Activated CD4-positive, alpha-beta T cell treated with anti-CD3 and anti-CD28 coated beads, Interleukin-2, amount 50 U/mL, for 48 hours (primary cell): Measurements from ENCODE around the gene ATP1A2.

Experiments used
- DNase-seq, 2 experiments: peaks; one replicate each; pipeline ENCODE4 v3.0.0-alpha.2; 2020

The ATP1A2 gene

GRCh38 chr1:160085686-160086455, 29.7 kb upstream of the ATP1A2 start:
- peak; percentile 83 to 87 for DNase-seq

- no peak for DNase-seq
These were observed 29.1 kb upstream of the ATP1A2 start for GRCh38 chr1:160086456-160086892.

DNA sequence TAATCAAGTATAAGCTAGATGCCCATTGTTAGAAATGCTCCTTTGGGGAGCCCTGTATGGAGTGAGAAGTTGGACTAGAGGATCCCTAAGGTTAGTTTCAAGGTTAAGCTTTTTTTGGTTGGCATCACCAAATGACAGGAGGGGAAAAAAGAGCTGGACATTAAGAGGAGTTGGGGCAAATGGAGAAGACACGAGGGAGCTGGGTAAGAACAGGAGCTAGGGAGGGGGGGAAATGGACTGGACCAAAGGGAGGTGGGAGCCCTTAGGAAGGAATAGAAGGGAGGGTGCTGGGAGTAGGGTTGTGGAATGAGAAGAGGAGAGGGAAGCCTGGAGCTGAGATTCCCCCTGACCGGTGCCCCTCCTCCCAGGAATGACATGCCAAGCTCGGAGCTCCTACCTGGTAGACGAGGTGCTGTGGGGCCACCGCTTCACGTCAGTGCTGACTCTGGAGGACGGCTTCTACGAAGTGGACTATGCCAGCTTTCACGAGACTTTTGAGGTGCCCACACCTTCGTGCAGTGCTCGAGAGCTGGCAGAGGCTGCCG, 28.4 kb upstream of the ATP1A2 start:
- no peak for DNase-seq

- no peak for DNase-seq
These were observed 25.7 kb upstream of the ATP1A2 start for GRCh38 chr1:160089883-160090282.

DNA sequence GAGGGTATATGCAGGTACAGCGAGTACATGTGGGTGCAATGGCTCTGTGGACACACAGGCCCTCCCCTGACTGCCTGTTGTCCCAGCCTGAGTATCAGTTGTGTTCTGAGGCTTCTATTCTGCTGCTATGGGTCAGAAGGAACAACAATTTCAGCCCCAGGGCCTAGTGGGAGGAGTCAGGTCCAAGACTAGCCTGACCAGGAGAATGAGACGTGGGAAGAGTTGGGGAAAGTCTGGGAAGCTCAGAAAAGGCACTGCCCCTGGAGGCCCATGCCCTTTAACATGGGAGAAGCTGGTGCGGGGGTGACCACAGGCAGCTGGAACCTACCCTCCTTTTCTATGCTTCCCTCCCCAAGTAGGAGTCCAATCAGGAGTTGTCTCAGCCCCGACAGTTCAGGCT, 24.8 kb upstream of the ATP1A2 start:
- no peak for DNase-seq

DNA sequence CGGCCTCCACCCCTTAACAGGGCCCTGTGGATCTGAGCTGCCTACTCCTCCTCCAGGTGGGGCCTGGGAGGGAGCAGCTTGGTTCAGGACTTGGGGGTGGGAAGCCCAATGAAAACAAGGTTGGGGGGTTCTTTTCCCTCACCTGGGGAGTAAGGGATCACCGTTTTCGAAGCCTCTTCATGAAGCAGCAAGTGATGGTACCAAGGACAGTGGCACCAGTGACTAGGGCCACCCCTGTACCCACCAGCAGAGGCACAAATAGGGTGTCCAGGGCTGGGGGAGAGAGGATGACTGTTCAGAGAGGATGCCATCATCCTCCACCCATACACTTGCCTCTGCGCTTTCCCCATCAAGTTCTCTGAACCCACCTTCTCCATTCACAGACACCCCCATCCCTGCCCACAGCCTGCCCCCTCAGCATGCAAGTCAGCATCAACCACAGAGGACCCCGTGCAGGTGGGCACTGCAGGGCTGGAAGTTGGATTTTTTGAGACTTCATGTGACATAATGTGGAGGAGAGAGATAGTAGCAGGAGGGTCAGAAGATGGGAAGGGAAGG, 23.8 kb upstream of the ATP1A2 start:
- DNase-seq = no peak

DNA sequence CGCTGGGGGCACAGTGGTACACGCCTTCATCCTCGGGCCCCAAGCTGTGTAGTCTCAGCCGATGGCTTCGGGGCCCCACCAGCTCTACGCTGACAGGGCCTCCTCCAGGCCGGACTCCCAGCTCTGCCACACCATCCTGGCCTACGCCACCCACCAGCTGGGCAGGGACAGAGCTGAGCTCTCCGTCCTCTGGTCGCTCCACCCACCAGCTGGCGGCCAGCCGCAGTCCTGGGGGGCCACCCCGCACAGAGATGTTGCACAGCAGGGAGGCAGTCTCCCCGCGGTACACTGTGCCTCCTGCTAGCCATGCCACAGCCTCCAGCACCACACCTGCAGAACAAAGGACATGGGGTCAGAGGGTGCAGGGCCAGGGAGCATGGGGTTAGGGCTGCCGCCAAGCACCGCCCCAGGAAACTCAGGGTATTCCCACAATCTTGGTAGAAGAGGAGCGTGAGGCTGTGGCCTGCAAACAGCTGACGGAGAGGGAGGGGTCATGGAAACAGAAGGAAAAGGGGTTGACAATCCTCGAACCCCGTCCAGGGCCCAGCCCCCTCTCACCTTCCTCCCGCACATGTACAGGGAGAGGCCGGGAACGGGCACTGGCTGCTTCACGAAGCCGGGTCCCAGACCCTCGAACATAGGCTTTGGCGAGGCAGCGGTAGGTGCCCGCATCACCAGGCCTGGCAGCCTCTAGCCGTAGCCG, 23.0 kb upstream of the ATP1A2 start:
- no peak for DNase-seq

DNA sequence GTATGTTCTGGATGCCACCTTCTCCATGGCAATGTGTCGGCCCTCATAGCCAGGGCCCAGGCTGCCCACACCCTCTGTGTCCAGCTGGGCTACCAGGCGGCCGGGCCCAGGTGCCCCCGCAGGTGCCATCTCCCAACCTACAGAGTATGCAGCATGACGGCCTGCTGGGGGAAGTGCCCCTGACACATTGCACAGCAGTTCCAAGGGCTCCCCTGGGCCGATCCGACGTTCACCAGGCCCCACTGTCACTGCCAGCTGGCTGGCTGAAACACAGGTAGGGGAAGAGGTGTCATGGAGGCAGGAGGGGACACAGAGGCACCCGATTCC, 22.5 kb upstream of the ATP1A2 start:
- DNase-seq = no peak

- DNase-seq = no peak
These were observed 21.8 kb upstream of the ATP1A2 start for GRCh38 chr1:160093624-160094290.

GRCh38 chr1:160094291-160094625, 21.3 kb upstream of the ATP1A2 start:
- no peak for DNase-seq

GRCh38 chr1:160094806-160095205, 20.8 kb upstream of the ATP1A2 start:
- DNase-seq = no peak

DNA sequence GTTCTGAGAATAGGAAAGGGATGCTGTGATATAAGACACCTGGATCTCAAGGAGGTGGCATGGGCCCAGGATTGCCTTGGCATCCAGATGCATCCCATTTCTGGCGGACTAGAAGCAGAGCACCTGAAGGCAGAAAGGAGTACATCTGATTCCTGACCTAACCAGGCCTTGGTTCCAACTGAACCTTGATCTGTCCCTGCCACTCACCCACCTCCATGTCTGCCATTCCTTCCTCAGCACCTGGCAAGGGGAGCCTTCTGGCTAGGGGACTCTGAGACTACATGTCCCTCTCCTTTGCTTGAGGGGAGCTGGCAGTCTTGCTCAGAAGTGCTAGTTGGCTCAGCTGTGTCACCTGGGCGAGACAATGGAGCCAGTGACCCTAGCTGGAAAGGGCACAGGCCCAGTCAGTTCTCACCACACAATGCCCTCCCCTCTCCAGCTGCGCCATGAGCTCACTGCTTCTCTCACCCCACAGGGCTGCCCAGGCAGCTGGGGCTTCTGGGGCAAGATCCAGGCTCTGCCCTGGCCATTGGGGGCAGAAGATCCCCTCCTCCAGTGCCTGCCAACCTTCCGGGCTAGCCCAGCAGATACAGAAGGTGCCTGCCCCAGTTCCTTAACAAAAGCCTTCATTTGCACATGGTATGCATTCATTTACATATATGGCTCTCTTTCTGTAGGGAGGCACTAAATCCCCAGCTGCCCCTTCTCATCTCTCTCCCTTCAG, 20.0 kb upstream of the ATP1A2 start:
- no peak for DNase-seq

- peak in 1 of 2 experiments; percentile 19 for DNase-seq
These were observed 19.1 kb upstream of the ATP1A2 start for GRCh38 chr1:160096274-160097116.

DNA sequence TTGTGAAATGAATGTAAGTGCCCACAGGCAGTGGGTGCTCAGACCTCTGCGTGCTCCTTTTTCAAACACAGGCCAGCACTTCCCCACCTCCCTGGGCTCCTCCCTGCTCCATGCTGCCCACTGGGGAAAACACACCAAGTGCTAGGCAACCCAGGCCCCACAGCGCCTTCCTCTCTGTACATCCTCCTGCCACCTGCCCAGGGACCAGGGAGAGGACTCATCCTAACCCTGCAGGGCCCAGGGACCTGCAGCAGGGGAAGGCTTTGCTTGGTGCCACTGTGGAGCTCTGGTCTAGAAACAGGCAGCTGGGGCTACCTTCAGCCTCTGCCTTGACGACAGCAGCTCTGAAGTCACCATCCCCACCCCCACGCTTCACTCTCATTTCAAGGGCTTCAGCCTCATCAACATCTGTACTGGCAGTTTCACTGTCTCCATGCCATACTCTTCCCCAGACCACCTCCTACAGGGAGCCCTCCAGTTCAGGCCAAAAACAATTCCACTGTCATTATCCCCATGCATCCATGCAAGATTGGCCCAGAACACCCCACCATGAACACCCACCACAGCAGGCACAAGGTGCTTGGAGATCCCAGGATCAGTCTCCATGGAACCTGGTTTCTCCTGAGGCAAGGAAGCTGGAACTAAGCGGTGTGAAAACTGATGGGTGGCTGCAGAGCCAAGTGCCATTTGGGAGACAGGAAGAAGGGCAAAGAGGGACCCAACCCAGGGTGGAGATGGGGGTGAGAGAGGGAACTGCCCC, 18.2 kb upstream of the ATP1A2 start:
- peak; percentile 45 to 52 for DNase-seq

GRCh38 chr1:160097911-160098851, 17.4 kb upstream of the ATP1A2 start, which contains the start of gene IGSF8:
Gene IGSF8 (minus strand): TSS chr1:160098619. CDS start chr1:160098472, 147 bp downstream.
- DNase-seq = peak; percentile 92 to 94

- DNase-seq = peak; percentile 99 to 100
These were observed 16.6 kb upstream of the ATP1A2 start for GRCh38 chr1:160098852-160099561.

DNA sequence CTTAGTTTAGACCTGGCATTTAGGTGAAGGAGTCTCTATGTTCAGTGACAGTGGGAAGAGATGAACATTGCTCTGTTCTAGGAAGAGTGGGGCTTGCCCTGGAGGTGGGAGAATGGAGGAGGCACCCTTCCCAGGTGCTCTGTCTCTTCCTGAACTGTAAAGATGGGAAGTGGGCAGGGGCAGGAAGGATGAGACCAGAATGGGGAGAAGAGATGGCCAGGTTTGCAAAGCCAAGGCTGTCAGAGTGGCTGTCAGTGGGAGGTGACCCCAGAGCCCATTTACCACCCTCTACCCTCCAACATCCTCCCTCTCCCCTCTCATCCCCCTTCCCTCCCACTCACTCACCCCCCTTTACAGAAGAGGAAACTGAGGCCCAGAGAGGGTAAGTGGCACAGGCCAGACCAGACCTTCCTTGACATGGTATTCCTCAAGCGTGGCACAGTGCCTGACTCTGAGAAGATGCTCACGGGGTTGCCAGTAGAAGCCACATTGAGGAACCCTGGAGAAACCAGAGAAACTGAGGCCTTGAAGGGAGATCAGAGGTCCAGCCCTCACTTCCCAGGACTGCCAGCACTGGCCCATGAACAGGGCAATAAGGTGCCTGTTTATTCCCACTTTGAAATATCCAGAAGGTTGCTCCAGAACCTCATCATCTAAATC, 15.7 kb upstream of the ATP1A2 start:
- DNase-seq = no peak

- peak; percentile 76 to 83 for DNase-seq
These were observed 14.4 kb upstream of the ATP1A2 start for GRCh38 chr1:160101037-160101716.
